ENCODE measurements around the gene TUSC7.

TUSC7 gene

DNA sequence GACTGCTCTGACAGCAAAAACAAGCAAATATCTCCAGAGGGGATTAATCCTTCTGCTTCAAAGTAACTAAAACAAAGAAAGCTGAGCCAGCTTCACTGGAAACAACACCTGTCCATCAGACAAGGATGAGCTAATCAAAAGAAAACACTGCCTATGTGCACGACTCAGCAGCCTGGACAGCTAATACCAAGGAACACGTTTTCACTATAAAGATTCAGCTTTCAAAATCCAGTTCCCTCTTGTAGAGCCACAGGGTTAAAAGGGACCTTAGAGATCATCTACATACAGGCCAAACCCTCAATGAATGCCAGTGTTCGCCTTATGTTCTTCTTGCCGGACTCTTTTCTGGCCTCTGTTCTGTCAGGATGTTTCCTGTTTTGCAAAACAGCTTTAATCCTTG, 6.9 kb downstream of the TUSC7 start:
- Histone ChIP-seq H3K4me3 (ENCODE audit: low read depth, low read length) (no peak overlapping the region), H3K4me1 (no peaks in the 10 kb centered on the region)
- no peak for DNase-seq

DNA sequence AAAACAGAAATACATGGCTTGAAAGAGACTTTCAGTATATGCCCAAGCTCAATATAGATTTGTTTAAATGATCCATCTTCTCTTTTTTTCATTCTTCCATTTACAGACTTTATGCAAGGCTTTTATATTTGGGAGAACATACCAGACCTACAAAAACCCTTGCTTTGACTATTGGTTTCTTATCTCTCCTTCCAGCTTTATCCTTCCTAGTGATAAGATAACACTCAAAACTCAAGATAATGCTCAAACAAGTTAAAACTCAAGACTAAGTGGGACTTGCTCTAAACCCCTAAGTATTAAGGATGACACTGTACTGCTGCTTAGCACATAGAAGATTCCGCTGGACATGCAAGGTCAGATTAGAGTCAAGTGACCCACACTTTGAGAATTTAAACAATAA, 8.0 kb downstream of the TUSC7 start:
- no peak for DNase-seq
- Histone ChIP-seq H3K27me3 (no peaks in the 10 kb centered on the region), H3K4me1 (no peaks in the 10 kb centered on the region), H3K9me3 (no peaks in the 10 kb centered on the region), H3K4me3 (ENCODE audit: low read depth, low read length) (no peak overlapping the region), H3K36me3 (no peaks in the 10 kb centered on the region)
- TF ChIP-seq, protein P1, sequence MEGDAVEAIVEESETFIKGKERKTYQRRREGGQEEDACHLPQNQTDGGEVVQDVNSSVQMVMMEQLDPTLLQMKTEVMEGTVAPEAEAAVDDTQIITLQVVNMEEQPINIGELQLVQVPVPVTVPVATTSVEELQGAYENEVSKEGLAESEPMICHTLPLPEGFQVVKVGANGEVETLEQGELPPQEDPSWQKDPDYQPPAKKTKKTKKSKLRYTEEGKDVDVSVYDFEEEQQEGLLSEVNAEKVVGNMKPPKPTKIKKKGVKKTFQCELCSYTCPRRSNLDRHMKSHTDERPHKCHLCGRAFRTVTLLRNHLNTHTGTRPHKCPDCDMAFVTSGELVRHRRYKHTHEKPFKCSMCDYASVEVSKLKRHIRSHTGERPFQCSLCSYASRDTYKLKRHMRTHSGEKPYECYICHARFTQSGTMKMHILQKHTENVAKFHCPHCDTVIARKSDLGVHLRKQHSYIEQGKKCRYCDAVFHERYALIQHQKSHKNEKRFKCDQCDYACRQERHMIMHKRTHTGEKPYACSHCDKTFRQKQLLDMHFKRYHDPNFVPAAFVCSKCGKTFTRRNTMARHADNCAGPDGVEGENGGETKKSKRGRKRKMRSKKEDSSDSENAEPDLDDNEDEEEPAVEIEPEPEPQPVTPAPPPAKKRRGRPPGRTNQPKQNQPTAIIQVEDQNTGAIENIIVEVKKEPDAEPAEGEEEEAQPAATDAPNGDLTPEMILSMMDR (IDR thresholded peaks at IDR 0.05; ENCODE audit: low read depth, low read length): no peak

More for the DNA sequence above, 6.9 kb downstream of the TUSC7 start:
- Histone ChIP-seq H3K27me3 (no peaks in the 10 kb centered on the region), H3K36me3 (no peaks in the 10 kb centered on the region), H3K9me3 (no peaks in the 10 kb centered on the region)
- TF ChIP-seq, protein P1 (IDR thresholded peaks at IDR 0.05; ENCODE audit: low read depth, low read length): no peak

DNA sequence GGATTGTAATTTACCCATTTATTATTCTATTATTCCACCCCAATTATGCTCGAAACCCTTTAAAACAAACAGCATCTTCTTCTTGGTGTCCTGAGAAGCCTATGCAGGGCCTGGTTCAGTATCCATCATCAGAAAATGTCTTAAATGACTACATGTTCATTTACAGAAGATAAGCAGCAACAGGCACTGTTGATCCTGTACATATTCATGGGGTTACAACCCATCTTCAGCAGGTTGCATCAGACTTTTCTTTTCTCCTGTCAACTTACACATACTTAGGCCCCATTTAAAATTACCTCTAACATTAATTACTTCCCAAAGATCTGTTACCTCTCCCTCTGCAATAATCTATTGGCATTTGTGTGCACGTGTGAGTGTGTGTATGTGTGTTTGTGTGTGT, 18.9 kb downstream of the TUSC7 start:
- TF ChIP-seq, protein P1 (IDR thresholded peaks at IDR 0.05; ENCODE audit: low read depth, low read length): no peak
- DNase-seq: no peak
- Histone ChIP-seq H3K9me3 (no peaks in the 10 kb centered on the region), H3K4me1 (no peaks in the 10 kb centered on the region), H3K27me3 (no peaks in the 10 kb centered on the region), H3K36me3 (no peaks in the 10 kb centered on the region), H3K4me3 (ENCODE audit: low read depth, low read length) (no peak overlapping the region)

DNA sequence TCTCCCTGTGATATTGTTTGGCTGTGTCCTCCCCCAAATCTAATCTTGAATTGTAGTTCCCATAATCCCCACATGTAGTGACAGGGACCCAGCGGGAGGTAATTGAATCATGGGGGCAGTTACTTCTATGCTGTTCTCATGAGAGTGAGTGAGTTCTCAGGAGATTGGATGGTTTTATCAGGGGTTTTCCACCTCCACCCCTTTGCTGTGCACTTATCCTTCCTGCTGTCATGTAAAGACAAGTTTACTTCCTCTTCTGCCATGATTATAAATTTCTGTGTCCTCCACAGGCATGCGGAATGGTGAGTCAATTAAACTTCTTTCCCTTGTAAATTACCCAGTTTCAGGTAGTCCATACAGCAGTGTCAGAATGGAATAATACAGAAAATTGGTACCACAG, 24.7 kb downstream of the TUSC7 start:
- H3K27me3 ChIP-seq: no peaks in the 10 kb centered on the region
- H3K9me3 ChIP-seq: peaks cover 4% of the 10 kb centered on the region; the same call in 1 of the 2 replicates
- TF ChIP-seq, protein P1 (IDR thresholded peaks at IDR 0.05; ENCODE audit: low read depth, low read length): no peak
- DNase-seq: no peak
- H3K36me3 ChIP-seq: no peaks in the 10 kb centered on the region
- H3K4me3 ChIP-seq (ENCODE audit: low read depth, low read length): no peak overlapping the region
- H3K4me1 ChIP-seq: no peaks in the 10 kb centered on the region; the same call in 1 of the 2 replicates

DNA sequence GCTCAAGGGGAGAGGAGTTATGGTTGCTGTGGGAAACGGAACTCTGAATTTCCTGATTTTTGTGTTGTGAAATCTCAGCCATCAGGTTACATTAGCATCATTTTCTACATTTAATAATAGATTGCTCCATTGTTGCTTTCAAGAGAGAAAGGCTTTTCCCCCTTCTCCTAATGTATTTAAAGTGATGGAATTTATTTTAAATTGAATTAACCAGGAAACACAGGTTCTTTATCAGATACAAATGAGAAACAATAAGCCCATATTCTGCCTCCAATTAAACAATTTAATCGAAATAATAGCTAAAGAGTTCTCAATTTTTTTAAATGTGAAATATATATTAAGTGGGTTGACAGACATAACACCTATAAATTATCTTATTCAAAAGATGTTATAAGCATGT, 30.1 kb downstream of the TUSC7 start:
- Histone ChIP-seq H3K4me3 (ENCODE audit: low read depth, low read length) (no peak overlapping the region), H3K36me3 (no peaks in the 10 kb centered on the region), H3K27me3 (no peaks in the 10 kb centered on the region), H3K9me3 (peaks cover 4% of the 10 kb centered on the region; the same call in 1 of the 2 replicates), H3K4me1 (peaks cover 5% of the 10 kb centered on the region; the same call in 1 of the 2 replicates)
- TF ChIP-seq, protein P1 (IDR thresholded peaks at IDR 0.05; ENCODE audit: low read depth, low read length): no peak
- DNase-seq: no peak

DNA sequence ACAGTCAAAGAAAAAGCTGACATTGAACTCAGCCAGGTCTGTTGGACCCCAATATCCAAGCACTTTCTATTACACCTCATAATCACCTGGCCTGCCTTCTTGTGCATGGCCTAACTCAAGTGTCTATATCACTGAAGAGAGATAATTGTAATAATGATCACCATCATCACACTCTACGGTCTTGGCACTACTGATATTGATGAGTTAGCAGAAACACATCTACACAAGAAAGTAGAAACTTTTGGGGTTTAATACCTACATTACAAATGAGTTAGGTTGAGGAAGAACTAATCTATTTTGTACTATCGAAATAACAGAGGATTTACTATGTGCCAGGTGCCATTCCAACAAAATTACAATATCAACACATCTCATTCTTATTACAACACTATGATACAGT, 30.7 kb downstream of the TUSC7 start:
- Histone ChIP-seq H3K4me1 (peaks cover 5% of the 10 kb centered on the region; the same call in 1 of the 2 replicates), H3K27me3 (no peaks in the 10 kb centered on the region), H3K36me3 (no peaks in the 10 kb centered on the region), H3K4me3 (ENCODE audit: low read depth, low read length) (no peak overlapping the region), H3K9me3 (no peaks in the 10 kb centered on the region)
- no peak for DNase-seq
- TF ChIP-seq, protein P1 (IDR thresholded peaks at IDR 0.05; ENCODE audit: low read depth, low read length): no peak

All from BE2C (cell line).